Measurements from ENCODE around the gene ZSCAN5B.
"Not testable (repeated sequence)": the region's sequence is repeated elsewhere in the genome, so short reads cannot be mapped to it uniquely, and the experiment has no call there.

The ZSCAN5B gene

GRCh38 chr19:56176310-56176709 is 21.3 kb downstream of the ZSCAN5B start:
- DNase-seq (ENCODE audit: low spot score): not testable (repeated sequence)

GRCh38 chr19:56175861-56176307 is 21.7 kb downstream of the ZSCAN5B start, which contains the start of gene GALP:
Gene GALP, plus strand, starts transcription at chr19:56176008. Its CDS starts 1,101 bp downstream, at chr19:56177109.
- DNase-seq (ENCODE audit: low spot score): not testable (repeated sequence)

- no peak for DNase-seq (ENCODE audit: low spot score)
Observed at GRCh38 chr19:56174550-56174949, 23.0 kb downstream of the ZSCAN5B start.

GRCh38 chr19:56174086-56174485 is 23.5 kb downstream of the ZSCAN5B start:
- DNase-seq (ENCODE audit: low spot score): no peak

- no peak for DNase-seq (ENCODE audit: low spot score)
Observed at GRCh38 chr19:56170261-56170660, 27.3 kb downstream of the ZSCAN5B start.

- no peak for DNase-seq (ENCODE audit: low spot score)
Observed at GRCh38 chr19:56167064-56167578, 30.5 kb downstream of the ZSCAN5B start.

GRCh38 chr19:56163097-56163496 is 34.5 kb downstream of the ZSCAN5B start:
- DNase-seq (ENCODE audit: low spot score): no peak

- DNase-seq (ENCODE audit: low spot score): no peak
Observed at GRCh38 chr19:56162258-56162657, 35.3 kb downstream of the ZSCAN5B start.

- no peak for DNase-seq (ENCODE audit: low spot score)
Observed at GRCh38 chr19:56161534-56161933, 36.0 kb downstream of the ZSCAN5B start.

- no peak for DNase-seq (ENCODE audit: low spot score)
Observed at GRCh38 chr19:56159622-56160271, 37.8 kb downstream of the ZSCAN5B start.

- DNase-seq (ENCODE audit: low spot score): no peak
Observed at GRCh38 chr19:56159009-56159559, 38.5 kb downstream of the ZSCAN5B start.

- no peak for DNase-seq (ENCODE audit: low spot score)
Observed at GRCh38 chr19:56158170-56158757, 39.3 kb downstream of the ZSCAN5B start.

- DNase-seq (ENCODE audit: low spot score): no peak
Observed at GRCh38 chr19:56156768-56157167, 40.8 kb downstream of the ZSCAN5B start.

GRCh38 chr19:56155124-56155687 is 42.4 kb downstream of the ZSCAN5B start:
- no peak for DNase-seq (ENCODE audit: low spot score)

- no peak for DNase-seq (ENCODE audit: low spot score)
Observed at GRCh38 chr19:56153507-56153906, 44.1 kb downstream of the ZSCAN5B start.

GRCh38 chr19:56152644-56153043 is 44.9 kb downstream of the ZSCAN5B start:
- no peak for DNase-seq (ENCODE audit: low spot score)

GRCh38 chr19:56150358-56150757 is 47.2 kb downstream of the ZSCAN5B start:
- DNase-seq (ENCODE audit: low spot score): no peak

- DNase-seq (ENCODE audit: low spot score): no peak
Observed at GRCh38 chr19:56149656-56150038, 47.9 kb downstream of the ZSCAN5B start.

GRCh38 chr19:56148955-56149655 is 48.5 kb downstream of the ZSCAN5B start:
- not testable (repeated sequence) for DNase-seq (ENCODE audit: low spot score)

- no peak for DNase-seq (ENCODE audit: low spot score)
Observed at GRCh38 chr19:56148096-56148495, 49.5 kb downstream of the ZSCAN5B start.

GRCh38 chr19:56147307-56147706 is 50.3 kb downstream of the ZSCAN5B start:
- DNase-seq (ENCODE audit: low spot score): no peak

GRCh38 chr19:56146904-56147303 is 50.7 kb downstream of the ZSCAN5B start:
- no peak for DNase-seq (ENCODE audit: low spot score)
